Smooth muscle cell (in vitro differentiated cells): ENCODE measurements around the gene COL5A2. TPM values are rescaled to one million over a fixed set of nuclear protein-coding genes. Genes with fewer than 3 reads are reported as not detected.
A peak's percentile ranks its signal among the peaks of the same experiment; 100 is the strongest.

Experiments
- DNase-seq: peaks from one replicate; lab custom pipeline; 2025; ENCODE audit not compliant: unreplicated experiment; lab: John Stamatoyannopoulos, UW
- H2AFZ ChIP-seq: fragments of 200-600 bp; sonication (generic); 2 replicates; pipeline ENCODE4 v1.6.0; 2016; ENCODE audit warnings: antibody characterized with exemption, low read depth, mild to moderate bottlenecking
- H3F3A ChIP-seq: fragments of 200-600 bp; sonication (generic); 2 replicates; pipeline ENCODE4 v1.6.0; 2017; ENCODE audit warnings: antibody characterized with exemption, low read depth
- H3K27ac ChIP-seq: fragments of 200-600 bp; sonication (generic); 2 replicates; pipeline ENCODE4 v1.5.1; 2016; ENCODE audit warnings: low read depth, mild to moderate bottlenecking
- H3K27me3 ChIP-seq: fragments of 200-600 bp; sonication (generic); 2 replicates; pipeline ENCODE4 v1.6.1; 2016; ENCODE audit warnings: low read depth, mild to moderate bottlenecking
- H3K36me3 ChIP-seq: fragments of 200-600 bp; sonication (generic); 2 replicates; pipeline ENCODE4 v1.5.1; 2016; ENCODE audit warnings: low read depth
- H3K4me1 ChIP-seq: fragments of 200-600 bp; sonication (generic); 2 replicates; pipeline ENCODE4 v1.5.1; 2016; ENCODE audit warnings: low read depth
- H3K4me2 ChIP-seq: fragments of 200-600 bp; sonication (generic); 2 replicates; pipeline ENCODE4 v1.6.0; 2016; ENCODE audit warnings: mild to moderate bottlenecking
- H3K4me3 ChIP-seq: fragments of 200-600 bp; sonication (generic); 2 replicates; pipeline ENCODE4 v1.5.1; 2016; ENCODE audit warnings: mild to moderate bottlenecking
- H3K79me2 ChIP-seq: fragments of 200-600 bp; sonication (generic); 2 replicates; pipeline ENCODE4 v1.6.0; 2016; ENCODE audit warnings: low read depth, mild to moderate bottlenecking
- H3K9ac ChIP-seq: fragments of 200-600 bp; sonication (generic); 2 replicates; pipeline ENCODE4 v1.6.0; 2016; ENCODE audit warnings: low read depth
- H3K9me3 ChIP-seq: fragments of 200-600 bp; sonication (generic); replicated peaks from 2 replicates; pipeline ENCODE4 v1.5.1; 2016; ENCODE audit warnings: low read depth
- H4K20me1 ChIP-seq: fragments of 200-600 bp; sonication (generic); 2 replicates; pipeline ENCODE4 v1.6.0; 2016; ENCODE audit warnings: low read depth
- CTCF ChIP-seq: fragments of 200-600 bp; sonication (generic); IDR thresholded peaks from 2 replicates; pipeline ENCODE4 v1.5.1; 2017; ENCODE audit warnings: borderline replicate concordance, mild to moderate bottlenecking, antibody characterized with exemption; ENCODE audit not compliant: insufficient read depth, poor library complexity, severe bottlenecking
- whole genome bisulfite sequencing: methylation state at CpG from one replicate; pipeline ENCODE4 v1.1.7; 2016; ENCODE audit warnings: low lambda C conversion rate; 5-methylcytosine and 5-hydroxymethylcytosine counted together
- polyA plus RNA-seq: library from polyadenylated mRNA; unstranded; fragments of >200 nt; fragmentation: Nextera tagmentation; extraction: Ambion mirVana; gene quantifications from 2 replicates; pipeline ENCODE4 v1.2.1, GENCODE V29; 2016
- total RNA-seq: library from RNA; depleted of rRNA; stranded (reverse); fragments of >200 nt; gene quantifications from 2 replicates; pipeline ENCODE4 v1.2.3, GENCODE V29; 2014

COL5A2 gene
- total and polyA plus RNA-seq, 2 experiments from 2014 or later = 364 to 697 TPM

- H3K4me2 ChIP-seq = peak overlapping the region; percentile 100
- H3K9me3 ChIP-seq = no peaks in the 10 kb centered on the region
- 57% methylated on average over 4 of the region's 4 CpGs for WGBS
- H3K36me3 ChIP-seq = no peaks in the 10 kb centered on the region
- peaks cover 96% of the 10 kb centered on the region for H3K79me2 ChIP-seq
- H2AFZ ChIP-seq = no peak overlapping the region
- peak overlapping the region; percentile 84 for H3K27ac ChIP-seq
- peak overlapping the region; percentile 84 for H3K4me3 ChIP-seq
- peak overlapping the region; percentile 92 for H3K9ac ChIP-seq
- H3K27me3 ChIP-seq = no peaks in the 10 kb centered on the region
- H3K4me1 ChIP-seq = peaks cover 9% of the 10 kb centered on the region
- H4K20me1 ChIP-seq = peaks cover 50% of the 10 kb centered on the region
- no peak for DNase-seq
- TF ChIP-seq CTCF = no peak
- peaks cover 22% of the 10 kb centered on the region for H3F3A ChIP-seq
Observed at GRCh38 chr2:189177251-189177840, 2.2 kb downstream of the COL5A2 start.

GRCh38 chr2:189176516-189176915 lies 3.0 kb downstream of the COL5A2 start:
- no peak overlapping the region for H2AFZ ChIP-seq
- H3K79me2 ChIP-seq = peaks cover 99% of the 10 kb centered on the region
- peaks cover 58% of the 10 kb centered on the region for H4K20me1 ChIP-seq
- H3K4me3 ChIP-seq = peak overlapping the region; percentile 84
- H3K9me3 ChIP-seq = no peaks in the 10 kb centered on the region
- H3K4me2 ChIP-seq = peak overlapping the region; percentile 100
- H3K27ac ChIP-seq = peak overlapping the region; percentile 84
- H3K4me1 ChIP-seq = peaks cover 9% of the 10 kb centered on the region
- 43% methylated on average over 3 of the region's 3 CpGs for WGBS
- H3K9ac ChIP-seq = peak overlapping the region; percentile 92
- peaks cover 26% of the 10 kb centered on the region for H3F3A ChIP-seq
- DNase-seq = no peak
- no peaks in the 10 kb centered on the region for H3K27me3 ChIP-seq
- no peaks in the 10 kb centered on the region for H3K36me3 ChIP-seq
- no peak for TF ChIP-seq CTCF

GRCh38 chr2:189175869-189176433 lies 3.6 kb downstream of the COL5A2 start:
- peaks cover 9% of the 10 kb centered on the region for H3K4me1 ChIP-seq
- H3K27me3 ChIP-seq = no peaks in the 10 kb centered on the region
- no peaks in the 10 kb centered on the region for H3K9me3 ChIP-seq
- H3K9ac ChIP-seq = no peak overlapping the region
- H3K4me3 ChIP-seq = peak overlapping the region; percentile 84
- no peak for DNase-seq
- peaks cover 64% of the 10 kb centered on the region for H4K20me1 ChIP-seq
- no peaks in the 10 kb centered on the region for H3K36me3 ChIP-seq
- H3K27ac ChIP-seq = peak overlapping the region; percentile 84
- H3F3A ChIP-seq = peaks cover 26% of the 10 kb centered on the region
- H3K79me2 ChIP-seq = peaks cover 99% of the 10 kb centered on the region
- WGBS = 79% methylated on average over 2 of the region's 2 CpGs
- H2AFZ ChIP-seq = no peak overlapping the region
- H3K4me2 ChIP-seq = peak overlapping the region; percentile 100
- TF ChIP-seq CTCF = no peak
